Stimulated activated CD8-positive, alpha-beta memory T cell treated with anti-CD3 and anti-CD28 coated beads, Interleukin-7, amount 100 ng/mL, for 48 hours (primary cell): Measurements from ENCODE around the gene C18orf32.
A peak's percentile ranks its signal among the peaks of the same experiment; 100 is the strongest.
"Not testable (repeated sequence)": the region's sequence is repeated elsewhere in the genome, so short reads cannot be mapped to it uniquely, and the experiment has no call there.

Experiments
- DNase-seq, 2 donors: peaks; one replicate each; pipeline ENCODE4 v3.0.0-alpha.2; 2020; ENCODE audit warnings: low read depth in 1 of 2; ENCODE audit errors: extremely low read depth in 1 of 2

C18orf32 gene

DNA sequence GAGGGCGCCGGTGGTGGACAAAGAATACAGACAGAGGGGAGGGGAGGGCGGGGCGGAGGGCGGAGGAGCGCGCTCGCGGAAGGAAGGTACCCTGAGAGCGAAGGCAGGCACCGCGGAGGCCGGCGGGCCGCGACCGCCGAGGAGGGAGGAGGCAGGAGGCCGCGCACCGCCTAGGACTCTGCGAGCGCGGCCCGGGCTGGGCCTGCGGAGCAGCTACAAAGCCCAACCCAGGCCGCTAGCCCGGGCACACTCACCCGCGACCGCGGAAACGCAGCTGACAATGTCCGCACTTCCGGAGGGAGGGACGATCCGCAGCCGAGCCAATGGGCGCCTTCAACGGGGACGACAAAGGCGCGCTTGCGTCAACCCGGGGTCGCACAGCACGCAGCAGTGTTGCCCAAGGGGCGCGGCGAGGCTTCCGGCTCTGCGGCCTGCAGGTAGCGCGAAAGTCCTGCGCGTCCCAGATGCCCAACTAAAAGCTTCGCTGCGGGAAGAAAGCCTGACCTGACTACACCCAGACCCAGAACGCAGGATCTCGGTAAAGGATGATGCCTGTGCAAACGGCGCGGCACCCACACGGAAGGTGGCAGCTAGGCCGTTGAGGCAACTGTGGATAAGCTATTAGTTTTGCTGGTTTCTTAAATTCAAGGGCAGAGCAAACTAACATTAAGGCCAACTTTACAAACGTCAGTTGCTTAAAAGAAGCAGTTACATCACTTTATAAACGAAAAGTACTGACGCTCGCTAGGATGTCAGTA, at the start of gene C18orf32:
Gene C18orf32 (minus strand): TSS at position 282 of the 758 bp plus-strand sequence. CDS start 3,486 bp downstream, outside the sequence.
- peak; percentile 92 for DNase-seq

DNA sequence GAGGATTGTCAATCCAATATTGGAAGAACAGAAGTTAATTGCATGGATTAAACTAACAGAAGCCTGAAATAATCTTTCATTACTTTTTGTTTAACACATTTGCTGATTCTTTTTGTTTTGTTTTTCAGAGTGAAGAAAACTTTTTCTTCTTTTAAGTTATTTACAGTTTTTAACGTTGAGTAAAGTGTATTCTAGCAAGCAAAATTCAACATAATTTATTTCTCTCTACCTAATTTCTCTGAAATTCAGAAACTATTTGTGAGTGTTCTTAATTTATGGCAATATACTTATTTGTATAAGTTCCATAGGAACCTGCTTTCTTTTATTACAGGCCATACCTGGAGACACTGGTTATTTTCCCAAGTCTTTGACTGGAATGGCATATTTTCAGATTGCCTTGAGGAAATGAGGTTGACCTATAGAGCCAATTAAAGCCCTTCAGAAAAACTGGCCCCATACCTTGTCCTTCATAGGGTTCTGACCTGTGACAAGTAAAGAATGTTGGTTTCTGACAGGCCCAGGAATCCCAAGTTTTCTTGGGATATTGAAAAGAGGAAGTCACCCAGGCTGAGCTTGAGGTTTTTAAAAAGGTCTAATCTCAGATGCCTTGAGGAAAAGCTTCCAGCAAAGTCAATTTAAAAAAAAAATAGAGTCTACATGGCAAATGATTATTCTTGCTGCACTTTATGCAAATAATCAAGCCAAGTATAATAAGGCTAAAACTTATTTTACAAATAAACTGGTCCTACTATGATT, 48.0 kb upstream of the C18orf32 start:
- no peak for DNase-seq

DNA sequence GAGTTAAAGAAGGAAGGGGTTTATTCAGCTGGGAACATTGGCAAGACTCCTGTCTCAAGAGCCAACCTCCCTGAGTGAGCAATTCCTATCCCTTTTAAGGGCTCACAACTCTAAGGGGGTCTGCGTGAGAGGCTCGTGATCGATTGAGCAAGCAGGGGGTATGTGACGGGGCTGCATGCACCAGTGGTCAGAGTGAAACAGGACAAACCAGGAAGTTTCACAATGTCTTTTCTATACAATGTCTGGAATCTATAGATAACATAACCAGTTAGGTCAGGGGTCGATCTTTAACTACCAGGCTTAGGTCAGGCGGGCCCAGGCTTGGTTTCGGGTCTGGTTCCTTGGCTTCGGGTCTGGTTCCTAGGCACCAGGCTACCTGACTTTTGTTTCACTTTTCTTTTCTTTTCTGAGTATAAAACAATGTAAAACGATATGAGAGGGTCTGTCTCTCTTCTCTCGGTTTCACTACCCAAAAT, 44.7 kb upstream of the C18orf32 start:
- no peak for DNase-seq

DNA sequence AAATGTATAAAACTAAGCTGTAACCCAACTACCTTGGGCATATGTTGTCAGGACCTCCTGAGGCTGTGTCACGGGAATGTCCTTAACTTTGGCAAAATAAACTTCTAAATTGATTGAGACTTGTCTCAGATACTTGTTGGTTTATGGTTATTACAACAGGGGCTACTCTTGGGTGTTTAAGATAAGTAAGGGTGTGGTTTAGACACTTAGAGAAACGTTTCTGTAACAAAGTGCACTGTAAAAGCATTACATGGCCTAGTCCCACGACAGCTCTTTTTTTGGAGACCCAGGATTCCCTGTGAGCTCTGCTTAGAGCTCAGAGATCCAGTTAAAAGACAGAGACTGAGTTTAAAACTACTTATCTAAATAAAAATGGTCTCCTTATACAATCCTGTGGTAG, 42.6 kb upstream of the C18orf32 start:
- DNase-seq = no peak

DNA sequence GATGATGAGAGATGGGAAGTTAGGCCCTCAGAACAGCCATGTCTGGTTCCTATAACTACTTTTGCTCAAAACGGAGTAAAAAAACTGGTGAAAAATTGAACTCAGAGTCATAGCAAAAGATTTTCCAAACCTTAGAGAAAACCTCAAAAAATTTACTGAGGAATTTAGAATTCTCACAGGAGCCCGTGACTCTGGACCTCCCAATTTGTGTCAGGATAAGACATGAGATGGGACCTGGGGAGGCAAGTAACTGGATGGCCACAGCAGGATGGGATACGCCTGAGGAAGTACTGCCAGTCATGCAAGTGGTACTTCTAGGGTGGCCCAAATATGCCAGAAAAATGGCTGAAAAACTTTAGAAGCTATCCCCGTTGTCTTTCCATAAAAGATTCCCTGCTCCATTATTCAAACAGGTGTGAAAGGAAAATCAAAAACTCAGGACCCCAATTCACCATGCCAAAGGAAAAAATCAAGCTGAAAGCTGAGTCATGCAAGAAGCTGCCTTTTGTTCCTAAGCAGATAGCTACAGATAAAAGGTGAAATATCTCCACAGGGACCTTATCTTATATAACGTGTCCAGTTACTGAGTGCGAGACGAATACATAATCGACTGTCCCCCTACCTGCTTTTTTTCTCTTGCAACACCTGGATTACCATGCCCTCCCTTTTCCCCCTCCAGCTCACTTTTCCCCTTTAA, 40.7 kb upstream of the C18orf32 start:
- DNase-seq = no peak

DNA sequence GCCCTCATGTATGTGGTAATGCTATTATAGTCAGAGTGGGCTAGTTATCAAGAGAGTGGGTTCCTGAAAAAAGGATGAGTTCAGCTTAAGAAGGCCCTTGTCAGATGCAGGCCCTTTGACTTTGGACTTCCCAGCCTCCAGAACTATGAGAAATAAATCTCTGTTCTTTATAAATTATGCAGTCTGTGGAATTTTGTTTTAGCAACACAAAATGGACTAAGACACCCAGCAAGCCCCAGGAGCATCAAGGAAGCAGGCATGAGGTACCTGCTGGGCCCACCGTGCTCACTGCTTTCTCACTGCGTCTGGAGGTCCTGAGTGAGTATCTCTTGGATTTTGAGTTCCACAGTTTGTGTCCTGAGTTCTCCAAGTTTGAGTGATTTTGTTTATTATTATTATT, 38.9 kb upstream of the C18orf32 start:
- DNase-seq = no peak

DNA sequence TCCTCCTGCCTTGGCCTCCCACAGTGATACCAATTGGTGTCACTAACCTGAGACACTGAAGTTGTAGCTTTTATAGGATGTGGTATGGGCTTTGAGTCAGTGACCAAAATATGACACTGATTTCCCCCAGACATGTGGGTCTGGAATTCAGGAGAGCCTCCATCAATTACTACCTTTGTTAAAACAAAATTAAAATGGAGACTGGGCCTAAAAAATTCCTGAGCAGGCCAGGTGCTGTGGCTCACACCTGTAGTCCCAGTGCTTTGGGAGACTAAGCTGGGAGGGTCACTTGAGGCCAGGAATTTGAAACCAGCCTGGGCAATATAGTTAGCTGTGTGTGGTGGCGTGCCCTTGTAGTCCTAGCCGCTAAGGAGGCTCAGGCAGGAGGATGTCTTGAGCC, 37.9 kb upstream of the C18orf32 start:
- DNase-seq = no peak

DNA sequence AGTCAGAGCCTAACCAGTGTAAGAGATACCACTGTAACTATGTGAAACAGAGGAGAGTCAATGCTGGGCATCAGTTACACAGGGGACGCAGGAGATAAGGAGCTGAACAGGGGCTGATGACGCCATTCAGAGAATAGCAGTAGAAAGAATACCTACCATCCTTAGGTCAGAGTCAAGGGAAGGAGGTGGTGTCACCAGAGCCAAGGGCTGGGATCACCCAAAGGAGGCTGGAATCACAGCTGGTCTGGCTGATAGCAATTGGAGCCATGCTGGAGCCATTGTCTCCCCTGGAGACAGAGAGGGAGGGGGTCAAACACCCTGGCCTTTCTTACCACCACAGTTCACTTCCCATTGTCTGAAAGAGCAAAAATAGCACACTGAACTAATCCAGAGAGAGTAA, 37.3 kb upstream of the C18orf32 start:
- DNase-seq = no peak

DNA sequence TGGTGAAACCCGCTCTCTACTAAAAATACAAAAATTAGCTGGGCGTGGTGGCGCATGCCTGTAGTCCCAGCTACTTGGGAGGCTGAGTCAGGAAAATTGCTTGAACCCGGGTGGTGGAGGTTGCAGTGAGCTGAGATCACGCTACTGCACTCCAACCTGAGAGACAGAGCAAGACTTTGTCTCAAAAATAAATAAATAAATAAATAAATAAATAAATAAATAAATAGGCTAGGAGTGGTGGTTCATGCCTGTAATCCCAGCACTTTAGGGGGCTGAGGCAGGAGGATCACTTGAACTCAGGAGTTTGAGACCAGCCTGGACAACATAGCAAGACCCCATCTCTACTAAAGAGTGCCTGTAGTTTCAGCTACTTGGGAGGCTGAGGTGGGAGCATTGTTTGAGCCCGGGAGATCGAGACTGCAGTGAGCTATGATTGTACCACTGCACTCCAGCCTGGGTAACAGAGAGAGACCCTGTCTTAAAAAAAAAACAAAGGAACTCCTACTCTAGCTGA, 36.6 kb upstream of the C18orf32 start:
- not testable (repeated sequence) for DNase-seq

DNA sequence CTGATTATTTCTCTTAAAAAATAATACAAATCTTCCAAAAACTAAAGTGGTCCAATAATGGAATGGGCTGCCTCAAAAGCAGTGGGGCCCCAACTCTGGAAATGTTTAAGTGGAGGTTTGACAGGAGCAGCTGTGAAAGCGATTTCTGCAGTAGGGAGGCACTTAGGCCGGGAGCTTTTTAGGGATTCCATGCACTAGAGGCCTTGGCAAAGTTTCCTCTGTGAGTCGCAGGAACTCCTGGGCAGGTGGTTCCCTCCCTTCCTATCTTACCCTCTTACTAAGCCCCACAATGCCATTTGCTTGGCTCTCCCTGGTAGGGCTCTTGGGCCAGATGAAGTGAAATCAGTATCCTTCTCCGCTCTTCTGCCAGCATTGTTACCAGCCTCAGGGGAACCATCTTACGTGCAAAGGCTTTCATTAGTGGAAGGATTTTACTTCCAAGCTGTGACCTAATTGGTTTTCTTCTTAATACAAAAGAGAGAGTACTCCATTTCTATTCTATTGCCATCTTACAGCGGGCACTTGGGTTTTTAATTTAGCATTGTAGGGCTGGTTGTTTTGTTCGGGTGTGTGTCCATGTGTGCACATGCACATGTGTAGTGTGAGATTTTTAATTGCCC, 34.3 kb upstream of the C18orf32 start:
- no peak for DNase-seq

DNA sequence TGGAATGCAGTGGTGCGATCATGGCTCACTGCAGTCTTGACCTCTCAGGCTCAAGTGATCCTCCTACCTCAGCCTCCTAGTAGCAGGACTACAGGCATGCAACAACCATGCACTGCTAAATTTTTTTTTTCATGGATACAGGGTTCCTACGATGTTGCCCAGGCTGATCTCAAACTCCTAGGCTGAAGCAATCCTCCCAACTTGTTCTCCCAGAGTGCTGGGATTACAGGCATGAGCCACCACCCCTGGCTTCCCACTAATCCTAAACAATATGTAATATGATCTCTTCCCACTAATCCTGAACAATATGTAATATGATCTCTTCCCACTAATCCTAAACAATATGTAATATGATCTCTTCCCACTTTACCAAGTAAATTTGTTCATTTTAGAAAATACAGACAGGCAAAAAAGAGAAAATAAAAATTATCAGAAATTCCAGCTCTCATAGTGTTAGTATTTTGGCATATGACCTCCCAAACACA, 33.7 kb upstream of the C18orf32 start:
- DNase-seq = no peak

DNA sequence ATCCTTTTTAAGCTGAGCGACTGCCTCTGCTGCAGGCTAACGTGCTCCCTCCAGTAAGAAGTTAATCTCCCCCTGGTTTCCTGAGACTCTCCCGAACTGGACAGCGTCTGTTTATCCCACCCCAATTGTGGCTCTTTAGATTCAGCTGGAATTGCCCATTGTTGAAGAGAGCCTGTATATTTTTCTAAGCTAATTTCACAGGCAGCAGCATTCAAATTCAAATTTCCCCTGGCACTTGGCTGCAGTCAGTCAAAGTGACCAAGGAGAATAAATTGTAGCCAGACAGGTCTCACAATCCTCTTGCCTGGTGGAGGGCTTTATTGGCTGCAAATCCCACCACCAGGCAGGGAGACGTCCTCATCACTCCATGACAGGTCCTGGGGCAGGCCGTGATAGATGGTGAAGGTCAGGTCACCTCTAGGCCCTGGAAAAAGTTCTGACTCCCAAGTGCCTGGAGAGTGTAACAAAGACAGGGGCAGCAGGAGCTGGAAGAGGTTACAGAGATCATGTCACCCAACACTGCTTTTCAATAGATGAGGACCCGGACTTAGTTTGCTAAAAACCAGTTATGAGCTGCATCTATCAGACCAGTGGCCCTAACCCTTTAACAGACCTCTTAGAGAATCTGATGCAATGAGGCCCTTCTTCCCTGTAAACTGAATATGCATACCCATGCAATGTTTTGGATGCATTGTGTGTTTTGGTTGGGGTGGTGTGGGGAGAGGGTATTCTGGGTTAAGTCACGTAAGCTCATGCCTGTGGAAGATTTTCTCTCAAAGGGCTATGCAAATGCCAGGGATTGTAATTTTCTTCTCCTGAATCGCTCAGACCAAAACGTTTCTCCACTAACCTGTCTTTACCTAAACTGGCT, 32.3 kb upstream of the C18orf32 start:
- DNase-seq = no peak

DNA sequence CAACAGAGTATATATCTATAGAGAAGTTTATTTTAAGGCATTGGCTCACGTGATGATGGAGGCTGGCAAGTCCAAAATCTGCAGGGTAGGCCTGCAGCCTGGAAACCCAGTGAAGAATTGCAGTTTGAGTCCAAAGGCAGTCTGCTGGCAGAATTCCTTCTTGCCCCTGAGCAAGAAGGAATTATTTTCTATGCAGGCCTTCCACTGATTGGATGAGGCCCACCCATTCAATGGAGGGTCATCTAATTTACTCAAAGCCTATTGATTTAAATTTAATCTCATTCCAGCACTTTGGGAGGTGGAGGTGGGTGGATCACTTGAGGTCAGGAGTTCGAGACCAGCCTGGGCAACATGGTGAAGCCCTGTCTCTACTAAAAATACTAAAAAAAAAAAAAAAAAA, 30.4 kb upstream of the C18orf32 start:
- DNase-seq = no peak

DNA sequence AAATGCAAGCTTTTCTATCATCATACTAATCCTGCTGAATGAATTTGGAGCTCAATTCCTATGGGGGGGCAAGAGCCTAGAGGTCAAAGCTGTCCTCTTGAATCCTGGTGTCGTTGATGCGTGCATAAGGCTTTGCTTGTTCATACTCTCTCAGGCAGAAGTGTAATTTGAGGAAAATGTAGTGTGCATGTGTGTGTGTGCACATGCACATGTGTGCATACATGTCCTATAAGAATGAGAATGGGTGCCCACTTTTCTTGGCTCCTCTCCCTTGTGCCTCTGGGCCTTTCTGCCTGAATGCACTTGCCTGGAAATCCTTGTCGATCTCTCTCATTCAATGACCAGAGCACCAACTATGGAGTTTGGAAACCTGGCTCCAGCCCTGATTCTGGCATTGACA, 28.5 kb upstream of the C18orf32 start:
- DNase-seq = no peak

DNA sequence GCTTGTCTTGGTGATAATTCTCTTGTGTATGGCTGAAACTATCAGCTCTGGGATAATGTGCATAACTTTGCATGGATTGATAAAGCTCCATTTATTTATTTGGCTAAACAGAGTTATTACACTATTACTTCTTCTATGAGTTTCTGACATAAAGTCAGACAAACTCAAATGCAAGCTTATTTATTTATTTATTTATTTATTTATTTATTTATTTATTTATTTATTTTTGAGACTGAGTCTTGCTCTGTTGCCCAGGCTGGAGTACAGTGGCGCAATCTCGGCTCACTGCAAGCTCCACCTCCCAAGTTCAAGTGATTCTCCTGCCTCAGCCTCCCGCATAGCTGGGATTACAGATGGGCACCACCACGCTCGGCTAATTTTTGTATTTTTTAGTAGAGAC, 28.0 kb upstream of the C18orf32 start:
- DNase-seq = not testable (repeated sequence)

DNA sequence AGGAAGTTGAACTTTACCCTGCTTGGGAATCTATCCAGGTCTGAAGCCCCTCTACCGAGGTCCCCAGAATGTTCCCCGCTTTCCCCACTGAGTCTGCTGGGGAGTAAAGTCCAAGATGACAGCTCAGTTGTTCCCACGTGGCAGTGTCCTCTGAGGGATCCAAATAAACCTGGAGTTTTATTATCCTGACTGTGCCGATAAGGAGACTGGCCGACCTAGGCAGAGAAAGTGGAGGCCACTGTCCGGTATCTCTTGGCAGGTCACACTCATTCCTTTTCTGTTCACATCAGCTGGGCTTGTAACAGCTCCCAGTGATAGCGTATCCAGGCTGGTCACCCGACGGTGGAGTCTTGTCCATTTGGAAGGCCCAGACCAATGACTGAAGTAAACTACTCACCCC, 27.5 kb upstream of the C18orf32 start:
- DNase-seq = no peak

DNA sequence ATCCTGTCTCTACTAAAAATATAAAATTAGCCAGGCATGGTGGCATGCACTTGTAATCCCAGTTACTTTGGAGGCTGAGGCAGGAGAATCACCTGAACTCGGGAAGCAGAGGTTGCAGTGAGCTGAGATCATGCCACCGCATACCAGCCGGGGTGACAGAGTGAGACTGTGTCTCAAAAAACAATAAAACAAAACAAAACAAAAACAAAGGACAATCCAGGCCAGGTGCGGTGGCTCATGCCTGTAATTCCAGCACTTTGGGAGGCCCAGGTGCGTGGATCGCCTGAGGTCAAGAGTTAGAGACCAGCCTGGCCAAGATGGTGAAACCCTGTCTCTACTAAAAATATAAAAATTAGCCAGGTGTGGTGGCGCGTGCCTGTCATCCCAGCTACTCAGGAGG, 25.8 kb upstream of the C18orf32 start:
- not testable (repeated sequence) for DNase-seq

DNA sequence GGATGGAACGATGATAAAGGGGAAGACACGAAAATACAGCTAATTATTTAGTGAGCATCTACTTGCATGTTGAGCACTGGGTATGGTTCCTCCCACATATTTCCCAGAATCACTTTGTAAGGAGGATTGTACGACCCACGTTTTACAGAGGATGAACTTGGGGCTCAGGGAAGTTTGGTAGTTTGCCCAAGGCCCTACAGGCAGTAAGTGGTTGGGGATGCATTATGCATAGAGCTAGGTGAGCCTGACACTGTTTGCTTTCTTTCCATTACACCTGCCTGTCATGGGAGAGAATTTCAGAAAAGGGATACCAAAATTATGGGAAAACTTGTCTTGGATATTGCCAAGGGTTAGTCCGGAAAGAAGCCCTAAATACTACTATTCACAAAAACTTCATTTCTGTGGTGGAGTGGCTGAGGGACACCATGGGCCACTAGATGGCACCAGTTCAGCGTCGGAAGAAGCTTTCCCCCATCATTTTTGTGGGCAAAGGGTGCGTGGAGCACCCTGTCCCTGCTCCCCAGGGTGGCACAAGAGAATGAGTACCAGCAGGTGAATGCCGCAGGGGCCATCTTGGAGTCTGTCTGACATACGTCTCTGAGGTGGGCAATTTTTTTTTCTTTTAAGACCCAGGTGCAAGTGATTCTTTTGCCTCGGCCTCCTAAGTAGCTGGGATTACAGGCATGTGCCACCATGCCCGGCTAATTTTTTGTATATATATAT, 23.5 kb upstream of the C18orf32 start:
- peak in 1 of 2 donors; percentile 16 for DNase-seq

DNA sequence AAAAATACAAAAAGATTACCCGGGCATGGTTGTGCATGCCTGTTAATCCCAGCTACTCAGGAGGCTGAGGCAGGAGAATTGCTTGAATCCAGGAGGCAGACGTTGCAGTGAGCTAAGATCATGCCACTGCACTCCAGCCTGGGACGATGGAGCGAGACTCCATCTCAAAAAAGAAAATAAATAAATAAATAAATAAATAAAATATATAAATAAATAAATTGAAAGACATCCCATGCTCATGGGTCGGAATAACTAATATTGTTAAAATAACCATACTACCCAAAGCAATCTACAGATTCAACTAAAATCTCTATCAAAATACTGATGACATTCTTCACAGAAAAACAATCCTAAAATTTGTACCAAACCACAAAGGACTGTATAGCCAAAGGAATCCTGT, 19.4 kb upstream of the C18orf32 start:
- not testable (repeated sequence) for DNase-seq
